Measurements from ENCODE around the gene MUCL3.
"Not testable (repeated sequence)": the region's sequence is repeated elsewhere in the genome, so short reads cannot be mapped to it uniquely, and the experiment has no call there.

The MUCL3 gene

DNA sequence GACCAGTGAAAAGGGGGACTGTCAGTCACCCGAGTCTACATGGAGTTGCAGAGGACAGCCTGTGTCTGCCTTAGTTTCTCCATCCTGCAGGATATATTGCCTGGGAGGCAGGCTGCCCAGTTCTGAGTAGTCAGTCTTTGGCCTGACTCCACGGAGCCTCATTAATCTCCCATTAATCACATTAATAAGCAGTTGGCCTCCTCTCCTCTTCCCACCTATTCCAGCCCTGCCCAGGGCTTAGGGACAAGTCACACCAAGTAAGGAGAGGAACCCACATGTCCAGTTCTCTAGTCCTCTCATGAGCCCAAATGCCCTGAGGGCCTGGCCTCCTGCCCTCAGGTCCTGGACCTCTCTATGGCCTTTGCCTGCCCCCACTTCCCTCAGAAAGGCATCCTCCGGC is 1.3 kb upstream of the MUCL3 start:
- DNase-seq (ENCODE audit: low read depth in 1 of 2, low spot score in 1 of 2), result no peak

DNA sequence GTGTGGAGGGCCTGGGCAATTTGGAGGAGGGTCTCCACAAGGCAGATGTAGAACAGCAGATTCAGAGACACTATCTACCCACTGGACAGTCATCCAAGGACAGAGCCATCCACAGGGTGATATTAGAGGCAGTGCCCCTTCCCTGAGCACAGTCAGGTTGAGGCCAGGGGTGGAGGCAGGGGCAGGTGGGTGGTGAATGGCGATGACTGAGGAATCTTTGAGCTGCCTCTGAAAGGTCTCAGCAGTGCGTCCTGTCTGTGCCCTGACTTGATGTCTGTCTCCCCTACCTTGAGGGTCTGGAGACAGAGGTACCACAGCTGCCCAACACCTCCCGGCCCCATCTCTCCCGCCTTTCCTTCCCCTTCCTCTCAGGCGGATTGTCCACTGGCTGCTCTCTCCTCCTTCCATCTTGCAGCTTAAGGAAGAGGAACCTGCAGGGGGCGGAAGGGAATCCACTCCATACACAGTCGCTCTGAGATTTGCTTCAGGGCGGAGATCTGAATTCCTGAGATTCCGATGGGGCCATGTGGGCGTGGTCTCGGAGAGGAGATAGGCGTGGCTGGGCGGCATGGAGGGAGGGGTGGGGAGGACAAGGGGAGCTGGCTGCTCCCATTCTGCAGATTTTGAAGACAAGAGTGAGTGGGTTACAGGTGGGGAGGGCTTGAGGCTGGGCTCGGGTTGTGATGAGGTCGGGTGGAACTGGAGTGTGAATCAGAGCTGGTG is 1.7 kb downstream of the MUCL3 start:
- no peak for DNase-seq (ENCODE audit: low read depth in 1 of 2, low spot score in 1 of 2)

DNA sequence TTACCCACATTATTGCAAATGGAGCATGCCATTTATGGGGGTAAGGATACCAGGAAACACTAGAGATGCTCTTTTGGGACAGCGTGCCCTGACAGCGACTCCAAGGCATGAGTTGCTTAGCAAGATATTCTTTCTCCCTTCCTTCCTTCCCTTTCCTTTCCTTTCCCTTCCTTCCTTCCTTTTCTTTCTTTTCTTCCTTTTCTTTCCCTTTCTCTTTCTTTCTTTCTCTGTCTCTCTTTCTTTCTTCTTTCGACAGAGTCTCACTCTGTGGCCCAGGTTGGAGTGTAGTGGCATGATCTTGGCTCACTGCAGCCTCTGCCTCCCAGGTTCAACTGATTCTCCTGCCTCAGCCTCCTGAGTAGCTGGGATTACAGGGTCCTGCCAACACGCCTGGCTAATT is 3.3 kb downstream of the MUCL3 start:
- DNase-seq (ENCODE audit: low read depth in 1 of 2, low spot score in 1 of 2), result no peak

DNA sequence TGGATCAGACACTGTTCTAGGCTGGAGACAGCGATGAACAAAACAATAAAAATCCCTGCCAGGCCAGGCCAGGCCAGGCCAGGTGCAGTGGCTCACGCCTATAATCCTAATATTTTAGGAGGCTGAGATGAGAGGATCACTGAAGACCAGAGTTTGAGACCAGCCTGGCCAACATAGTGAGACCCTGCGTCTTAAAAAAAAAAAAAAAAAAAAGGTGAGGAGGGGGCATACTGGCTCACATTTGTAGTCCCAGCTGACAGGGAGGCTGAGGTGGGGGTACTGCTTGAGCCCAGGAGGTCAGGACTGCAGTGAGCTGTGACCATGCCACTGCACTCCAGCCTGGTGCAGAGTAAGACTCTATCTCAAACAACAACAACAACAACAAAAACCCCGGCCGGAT is 4.5 kb downstream of the MUCL3 start:
- no peak for DNase-seq (ENCODE audit: low read depth in 1 of 2, low spot score in 1 of 2)

DNA sequence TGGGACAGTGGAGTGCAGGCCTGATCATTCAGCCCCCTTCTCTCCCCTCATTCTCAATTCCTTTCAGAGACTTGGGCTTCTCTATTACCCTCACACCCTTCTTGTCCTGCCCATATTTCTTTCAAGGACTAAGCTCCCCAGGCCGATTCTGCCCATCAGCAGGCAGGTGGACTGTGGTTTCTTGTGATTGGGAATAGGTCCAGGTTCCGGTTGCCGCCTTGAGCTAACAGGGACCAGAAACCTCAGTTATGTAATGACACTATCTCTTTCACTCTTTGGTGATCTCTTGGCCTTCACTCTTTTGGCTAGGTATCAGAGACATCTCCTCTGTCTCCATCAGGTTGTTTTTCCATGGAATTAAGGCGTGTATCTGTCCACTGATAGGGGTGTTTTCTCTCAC is 6.5 kb downstream of the MUCL3 start:
- no peak for DNase-seq (ENCODE audit: low read depth in 1 of 2, low spot score in 1 of 2)

DNA sequence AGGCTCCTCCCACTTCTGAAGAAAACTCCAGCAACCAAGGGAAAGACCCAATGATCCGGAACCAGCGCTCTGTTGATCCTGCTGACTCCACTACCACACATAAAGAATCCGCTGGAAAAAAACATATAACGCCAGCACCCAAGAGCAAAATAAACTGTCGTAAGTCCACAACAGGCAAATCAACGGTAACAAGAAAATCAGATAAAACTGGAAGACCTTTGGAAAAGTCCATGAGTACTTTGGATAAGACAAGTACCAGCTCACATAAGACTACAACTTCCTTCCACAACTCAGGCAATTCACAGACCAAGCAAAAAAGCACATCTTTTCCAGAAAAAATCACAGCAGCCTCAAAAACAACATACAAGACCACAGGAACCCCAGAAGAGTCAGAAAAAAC is 8.0 kb downstream of the MUCL3 start:
- DNase-seq (ENCODE audit: low read depth in 1 of 2, low spot score in 1 of 2), result no peak

DNA sequence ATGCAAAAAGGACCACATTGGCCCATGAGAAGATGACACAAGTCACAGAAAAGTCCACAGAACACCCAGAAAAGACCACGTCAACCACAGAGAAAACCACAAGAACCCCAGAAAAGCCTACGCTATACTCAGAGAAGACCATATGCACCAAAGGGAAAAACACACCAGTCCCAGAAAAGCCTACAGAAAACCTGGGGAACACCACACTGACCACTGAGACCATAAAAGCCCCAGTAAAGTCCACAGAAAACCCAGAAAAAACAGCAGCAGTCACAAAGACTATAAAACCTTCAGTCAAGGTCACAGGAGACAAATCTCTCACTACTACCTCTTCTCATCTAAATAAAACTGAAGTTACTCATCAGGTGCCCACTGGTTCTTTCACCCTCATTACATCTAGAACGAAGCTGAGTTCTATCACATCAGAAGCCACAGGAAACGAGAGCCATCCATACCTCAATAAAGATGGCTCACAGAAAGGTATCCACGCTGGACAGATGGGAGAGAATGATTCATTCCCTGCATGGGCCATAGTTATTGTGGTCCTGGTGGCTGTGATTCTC is 11.2 kb downstream of the MUCL3 start:
- DNase-seq (ENCODE audit: low read depth in 1 of 2, low spot score in 1 of 2), result no peak

DNA sequence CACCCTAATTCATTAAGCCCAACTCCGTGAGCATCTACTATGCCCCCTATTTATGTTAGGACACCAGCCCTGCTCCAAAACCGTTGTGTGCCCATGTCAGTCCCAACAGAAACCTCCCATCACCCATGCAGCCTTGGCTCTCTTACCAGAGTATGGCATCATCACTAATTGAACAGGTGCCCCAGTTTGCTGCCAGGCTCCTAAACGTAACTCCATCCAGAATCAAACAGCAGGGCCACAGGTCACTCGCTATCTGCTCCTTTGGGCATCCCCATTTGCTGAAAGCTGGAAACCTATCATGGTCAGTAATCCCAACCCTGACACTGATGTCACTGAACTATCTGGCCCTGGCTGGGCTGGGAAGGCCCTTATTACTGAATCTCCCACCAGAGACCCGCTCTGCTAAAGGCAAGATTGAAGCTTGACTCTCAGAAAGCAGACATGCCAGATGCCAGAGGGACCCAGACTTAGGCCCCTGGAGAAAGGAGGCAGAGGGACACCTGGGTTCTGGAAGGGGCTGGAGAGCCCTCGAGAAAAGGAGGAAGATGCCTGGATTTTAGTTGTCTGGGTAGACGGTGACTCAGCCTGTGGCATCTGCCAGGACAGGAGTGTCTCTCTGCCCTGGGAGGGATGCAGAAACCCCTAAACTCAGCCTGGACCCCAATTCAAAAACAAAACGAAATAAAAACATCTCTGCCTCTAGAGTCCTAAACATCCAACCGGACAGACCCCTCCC is 14.0 kb downstream of the MUCL3 start:
- DNase-seq (ENCODE audit: low read depth in 1 of 2, low spot score in 1 of 2), result no peak

DNA sequence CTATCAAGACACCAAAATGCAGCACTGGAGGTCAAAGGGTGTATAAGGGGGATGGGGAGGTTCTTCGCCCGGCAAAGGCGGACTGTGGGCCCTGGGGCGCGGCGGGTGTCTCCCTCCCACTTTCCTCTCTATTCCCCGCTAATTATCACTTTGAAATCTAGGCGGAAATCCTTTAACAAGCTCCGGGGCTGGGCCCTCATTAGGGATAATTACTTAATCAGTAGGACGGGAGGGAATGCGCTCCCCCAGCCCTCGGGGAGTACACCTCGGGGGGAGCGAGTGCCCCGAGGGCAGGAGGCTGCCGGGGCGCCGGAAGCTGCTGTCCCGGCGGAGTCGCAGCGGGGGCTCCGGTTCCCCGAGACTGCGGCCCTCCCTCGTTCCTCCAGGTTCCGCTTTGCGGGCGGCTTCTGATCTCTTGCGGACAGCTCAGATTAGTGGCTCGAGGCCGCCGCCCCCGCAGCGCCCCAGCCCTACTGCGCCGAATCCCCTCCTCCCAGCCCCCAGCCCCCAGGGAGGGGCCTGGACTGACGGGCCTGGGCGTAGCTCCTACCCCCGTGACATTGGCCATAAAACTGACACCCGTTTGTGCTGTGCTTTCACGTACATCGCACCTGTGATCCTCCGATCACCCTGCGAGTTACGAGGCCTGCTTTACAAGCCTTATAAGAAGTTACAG is 14.7 kb downstream of the MUCL3 start:
- DNase-seq (ENCODE audit: low read depth in 1 of 2, low spot score in 1 of 2), result peak; percentile 32 to 73

DNA sequence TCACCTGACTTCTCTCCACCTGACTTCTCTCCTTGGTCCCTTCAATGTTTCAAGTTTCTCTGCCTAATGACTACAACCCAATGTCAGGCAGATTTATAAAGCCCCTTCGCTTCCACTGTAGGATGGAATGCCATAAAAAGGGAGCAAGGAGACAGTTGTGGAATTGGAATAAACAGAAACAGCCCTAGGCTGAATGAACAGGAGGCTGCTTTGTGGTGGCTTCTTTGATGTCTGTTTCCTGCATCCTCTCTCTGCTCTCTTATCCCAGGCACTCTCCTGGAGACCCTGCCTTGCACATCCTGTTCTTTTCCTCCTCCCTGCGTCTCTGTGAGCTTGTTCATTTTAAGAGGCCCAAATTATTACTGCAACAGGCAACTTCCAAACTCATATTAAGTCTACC is 16.9 kb downstream of the MUCL3 start:
- no peak for DNase-seq (ENCODE audit: low read depth in 1 of 2, low spot score in 1 of 2)

DNA sequence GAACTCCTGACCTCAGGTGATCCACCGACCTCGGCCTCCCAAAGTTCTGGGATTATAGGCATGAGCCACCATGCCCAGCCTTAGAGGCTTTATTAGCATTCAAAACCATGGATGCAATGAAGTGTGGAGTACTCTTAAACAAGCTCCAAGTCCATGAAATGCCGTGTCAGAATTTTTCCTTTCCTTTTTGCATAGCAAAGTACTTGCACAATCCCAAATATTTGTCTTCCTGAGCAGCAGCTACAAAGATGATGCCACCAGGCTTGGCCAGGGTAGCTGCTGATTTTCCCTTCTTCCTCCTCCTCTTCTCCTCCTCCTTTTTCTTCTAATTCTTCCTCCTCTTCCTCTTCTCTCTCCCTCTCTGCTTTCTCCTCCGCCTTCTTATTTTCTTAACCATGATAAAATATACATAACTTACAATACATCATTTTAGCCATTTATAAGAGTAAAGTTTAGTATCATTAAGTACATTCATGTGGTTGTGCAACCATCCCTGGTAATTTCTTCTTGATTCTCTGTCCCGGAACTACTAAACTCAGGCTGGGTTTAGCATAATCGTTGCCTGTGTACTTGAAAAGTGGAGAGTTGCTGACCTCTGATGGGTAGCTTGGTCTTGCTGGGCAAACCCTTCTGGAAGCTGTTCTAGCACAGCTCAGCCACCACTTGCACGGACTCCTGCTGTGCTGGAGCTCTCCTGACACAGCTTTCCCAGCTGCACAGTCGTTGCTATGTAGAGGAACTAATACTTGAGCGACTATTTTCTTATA is 20.3 kb downstream of the MUCL3 start:
- no peak for DNase-seq (ENCODE audit: low read depth in 1 of 2, low spot score in 1 of 2)

DNA sequence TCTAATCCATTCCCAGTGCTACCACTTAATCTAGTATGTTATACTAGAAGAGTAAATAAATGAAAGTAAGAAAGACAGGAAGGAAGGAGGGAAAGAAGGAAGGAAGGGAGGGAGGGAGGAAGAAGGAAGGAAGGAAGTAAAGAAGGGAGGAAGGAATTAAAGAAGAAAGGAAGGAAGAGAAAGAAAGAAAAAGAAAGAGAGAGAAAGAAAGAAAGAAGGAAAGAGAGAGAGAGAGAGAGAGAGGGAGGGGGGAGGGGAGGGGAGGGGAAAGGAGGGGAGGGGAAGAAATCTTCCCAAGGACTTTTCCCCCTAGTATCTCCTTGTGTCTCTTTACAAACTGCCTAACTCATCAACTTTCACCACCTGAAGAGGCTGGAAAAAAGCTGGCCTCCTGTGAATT is 21.9 kb downstream of the MUCL3 start:
- no peak for DNase-seq (ENCODE audit: low read depth in 1 of 2, low spot score in 1 of 2)

DNA sequence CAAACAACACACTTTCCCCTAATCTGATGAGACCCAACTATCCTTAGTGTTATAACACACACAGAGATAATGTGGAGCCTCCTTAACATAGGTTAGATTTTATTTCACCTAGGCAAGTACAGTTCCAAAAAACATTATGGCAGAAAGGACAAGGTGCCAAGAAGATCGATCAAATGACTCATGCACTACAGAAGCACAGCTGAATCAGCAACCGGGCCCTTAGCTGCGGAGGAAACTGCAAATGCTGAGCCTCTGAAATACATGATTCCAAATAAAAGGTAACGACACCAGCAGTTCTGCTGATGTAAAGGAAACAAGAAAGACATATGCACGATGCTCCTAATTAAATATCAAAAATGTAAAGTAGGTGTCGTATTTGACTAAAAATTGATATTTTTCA is 22.9 kb downstream of the MUCL3 start:
- no peak for DNase-seq (ENCODE audit: low read depth in 1 of 2, low spot score in 1 of 2)

DNA sequence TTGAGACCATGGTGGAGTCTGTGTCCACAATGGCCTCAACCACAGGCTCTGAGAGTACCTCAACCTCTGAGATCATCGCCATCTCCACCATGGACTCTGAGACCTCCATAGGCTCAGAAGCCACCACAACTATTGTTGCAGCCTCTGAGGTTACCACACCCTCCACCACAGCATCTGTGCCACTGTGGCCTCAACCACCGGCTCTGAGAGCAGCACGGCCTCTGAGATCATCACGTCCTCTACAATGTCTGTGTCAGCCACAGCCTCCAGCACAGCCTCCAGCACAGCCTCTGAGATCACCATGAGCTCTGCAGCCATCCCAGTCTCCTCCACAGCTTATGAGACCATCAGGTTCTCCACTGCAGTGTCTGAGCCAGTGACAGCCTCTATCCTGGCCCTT is 23.3 kb downstream of the MUCL3 start:
- no peak for DNase-seq (ENCODE audit: low read depth in 1 of 2, low spot score in 1 of 2)

DNA sequence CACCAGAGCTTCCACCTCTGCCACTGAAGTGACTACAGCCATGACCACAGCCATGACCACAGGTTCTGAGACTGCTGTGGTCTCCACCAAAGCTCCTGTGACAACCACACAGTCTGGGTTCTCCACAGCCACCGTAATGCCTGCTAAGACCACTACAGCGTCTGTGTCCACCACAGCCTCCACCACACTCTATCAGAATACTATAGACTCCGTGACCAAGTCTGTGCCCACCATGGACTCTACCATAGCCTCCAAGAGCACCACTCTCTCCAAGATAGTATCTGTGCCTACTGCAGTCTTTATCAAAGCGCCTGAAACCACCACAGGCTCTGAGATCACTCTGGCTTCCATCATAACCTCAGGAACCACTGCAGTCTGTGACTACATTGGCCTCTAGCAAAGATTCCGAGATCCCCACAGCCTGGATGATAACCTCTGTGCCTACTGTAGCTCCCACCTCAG is 24.4 kb downstream of the MUCL3 start:
- DNase-seq (ENCODE audit: low read depth in 1 of 2, low spot score in 1 of 2), result no peak

DNA sequence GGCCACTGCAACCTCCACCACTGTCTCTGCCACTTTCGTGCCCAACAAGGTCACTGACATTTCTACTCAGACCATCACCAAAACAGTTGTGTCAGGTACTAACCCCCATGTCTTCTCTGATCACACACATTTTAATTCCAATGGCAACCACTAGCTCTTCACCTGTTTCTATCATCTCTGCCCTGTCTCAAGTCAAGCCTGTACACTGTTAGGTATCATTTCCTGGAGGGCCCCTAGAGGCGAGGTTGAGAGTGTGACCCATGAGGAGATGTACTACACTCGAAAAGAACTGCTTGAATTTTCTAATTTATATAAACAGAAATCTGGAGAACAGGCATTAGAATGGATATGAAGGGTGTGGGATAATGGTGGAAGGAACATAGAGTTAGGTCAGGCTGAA is 25.4 kb downstream of the MUCL3 start:
- no peak for DNase-seq (ENCODE audit: low read depth in 1 of 2, low spot score in 1 of 2)

DNA sequence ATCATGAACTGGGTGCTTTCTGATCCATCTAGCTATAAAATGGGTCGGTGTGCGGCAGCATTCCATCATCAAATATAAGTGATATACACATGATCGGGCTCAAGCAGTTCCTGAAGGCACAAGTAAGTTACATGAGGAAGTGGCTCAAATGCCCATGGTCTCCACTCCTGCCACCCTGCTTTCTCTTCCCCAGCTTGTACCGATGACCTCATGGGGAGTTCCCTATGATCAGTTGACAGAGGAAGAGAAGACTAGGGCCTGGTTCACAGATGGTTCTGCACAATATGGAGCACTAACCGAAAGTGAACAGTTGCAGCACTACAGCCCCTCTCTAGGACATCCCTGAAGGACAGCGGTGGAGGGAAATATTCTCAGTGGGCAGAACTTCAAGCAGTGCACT is 28.4 kb downstream of the MUCL3 start:
- not testable (repeated sequence) for DNase-seq (ENCODE audit: low read depth in 1 of 2, low spot score in 1 of 2)

DNA sequence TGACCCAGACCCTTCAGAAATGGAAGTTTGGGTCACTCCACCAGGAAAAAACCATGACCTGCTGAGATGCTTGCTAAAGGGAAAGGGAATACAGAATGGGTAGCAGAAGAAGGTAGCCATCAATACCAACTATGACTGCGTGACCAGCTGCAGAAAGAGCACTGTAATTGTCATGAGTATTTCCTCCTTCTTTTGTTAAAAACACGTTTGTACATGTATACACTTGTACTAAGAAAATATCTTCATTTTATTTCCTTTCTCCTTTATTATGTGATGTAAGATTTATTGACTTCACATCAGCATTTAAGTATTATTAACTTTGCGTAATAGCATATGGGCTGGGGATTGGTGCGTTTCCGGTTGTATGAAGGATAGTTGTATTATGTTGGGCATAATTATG is 30.2 kb downstream of the MUCL3 start:
- DNase-seq (ENCODE audit: low read depth in 1 of 2, low spot score in 1 of 2), result no peak

DNA sequence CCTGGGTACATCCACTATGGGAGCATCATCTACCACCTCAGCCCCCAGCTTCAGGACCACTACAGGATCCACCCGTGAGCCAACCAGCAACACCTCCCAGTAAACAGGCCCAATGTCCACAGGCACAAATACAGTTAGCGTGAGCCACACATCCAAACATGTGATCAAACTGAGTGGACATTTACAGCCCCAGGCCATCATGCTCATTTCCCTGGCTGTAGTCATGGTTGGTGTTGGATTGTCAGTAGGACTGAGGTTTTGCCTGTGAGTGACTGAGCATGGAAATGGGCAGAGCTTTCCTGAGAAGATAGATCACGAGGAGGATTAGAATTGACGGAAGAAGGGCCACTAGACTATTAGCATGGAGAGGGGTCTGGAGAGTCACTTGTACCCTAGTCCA is 32.0 kb downstream of the MUCL3 start:
- no peak for DNase-seq (ENCODE audit: low read depth in 1 of 2, low spot score in 1 of 2)

DNA sequence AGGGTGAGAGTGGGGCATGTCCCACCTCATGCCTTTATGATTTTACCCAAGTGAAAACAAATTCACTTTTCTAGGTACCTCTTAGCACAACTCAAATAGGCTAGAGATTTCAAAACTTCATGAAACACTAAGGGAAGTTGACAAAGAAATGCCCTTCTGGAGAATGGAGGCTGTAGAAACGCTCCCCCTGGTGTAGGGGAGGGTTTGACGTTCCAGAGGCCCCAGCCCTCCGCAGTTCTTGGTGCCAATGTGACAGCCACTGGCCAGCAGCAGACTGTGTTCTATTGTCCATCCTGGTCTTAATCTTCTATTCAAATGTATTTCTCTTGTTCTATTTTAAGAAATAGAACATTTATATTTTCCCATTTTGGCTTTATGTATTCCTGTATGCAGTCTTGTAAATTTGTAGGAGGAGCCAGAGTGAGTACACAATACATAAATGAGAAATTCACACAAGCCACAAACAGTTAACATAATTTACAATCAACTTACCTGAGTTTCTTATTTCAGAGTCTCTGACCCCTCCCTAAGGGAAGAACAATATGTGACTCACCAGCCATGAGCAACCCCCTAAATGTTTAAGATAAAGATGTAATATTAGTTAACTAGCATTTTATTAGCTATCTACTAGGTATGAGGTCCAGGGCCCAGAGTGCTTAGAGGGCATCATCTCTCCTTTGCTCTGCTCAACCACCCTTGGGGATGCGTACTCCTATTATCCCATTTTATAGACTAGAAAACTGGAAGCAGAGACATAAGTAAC is 33.9 kb downstream of the MUCL3 start:
- DNase-seq (ENCODE audit: low read depth in 1 of 2, low spot score in 1 of 2), result no peak

DNA sequence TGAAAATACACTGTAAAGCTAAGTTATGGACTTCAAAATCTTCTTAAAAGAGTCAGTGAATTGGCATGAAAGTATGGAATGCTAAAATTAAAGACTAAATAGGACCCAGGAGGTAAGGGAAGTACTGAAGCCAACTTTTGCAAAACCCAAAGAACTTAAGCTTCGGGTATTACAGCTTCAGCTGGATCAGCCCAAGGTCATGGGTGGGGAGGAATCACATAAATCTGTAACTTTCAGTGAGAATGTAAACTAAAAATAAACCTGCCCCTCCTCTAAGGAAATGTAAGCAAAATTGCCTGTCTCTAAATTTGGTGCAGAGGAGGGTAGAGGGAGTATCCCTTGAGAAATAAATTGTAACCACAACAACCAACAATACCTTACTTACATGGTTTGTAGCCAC is 38.4 kb downstream of the MUCL3 start:
- no peak for DNase-seq (ENCODE audit: low read depth in 1 of 2, low spot score in 1 of 2)

All from stimulated activated CD4-positive, alpha-beta T cell treated with anti-CD3 and anti-CD28 coated beads, Interleukin-15, amount 100 ng/mL, for 1 hour (primary cell).